GM10266 (cell line): Measurements from ENCODE around the gene FBXL2.

Experiments used
- DNase-seq: peaks from one replicate; pipeline ENCODE4 v3.0.0; 2012; ENCODE audit errors: extremely low spot score
- TF ChIP-seq, protein P1 (sequence below): IDR thresholded peaks from 2 replicates; pipeline ENCODE4 v1.5.1; 2012; ENCODE audit warnings: mild to moderate bottlenecking, low read depth; ENCODE audit not compliant: control insufficient read depth, insufficient read depth; ENCODE audit errors: missing control alignments

FBXL2 gene

DNA sequence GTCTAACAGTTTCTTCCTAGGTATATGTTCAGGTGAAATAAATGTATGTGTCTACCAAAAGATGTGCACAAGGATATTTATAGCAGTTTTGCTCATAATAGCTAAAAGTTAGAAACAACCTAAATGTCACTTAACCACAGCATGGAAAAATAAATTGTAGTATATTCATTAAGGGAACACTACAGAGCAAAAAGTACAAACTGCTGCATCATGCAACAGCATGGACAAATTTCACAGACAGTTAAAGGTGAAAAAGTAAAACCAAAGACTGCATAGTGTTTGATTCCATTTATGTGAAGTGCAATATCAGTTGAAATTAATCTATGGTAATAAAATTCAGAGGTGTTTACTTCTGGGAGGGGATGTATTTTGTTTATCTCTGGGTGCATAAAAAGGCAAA, 62.5 kb downstream of the FBXL2 start:
- TF ChIP-seq, protein P1, sequence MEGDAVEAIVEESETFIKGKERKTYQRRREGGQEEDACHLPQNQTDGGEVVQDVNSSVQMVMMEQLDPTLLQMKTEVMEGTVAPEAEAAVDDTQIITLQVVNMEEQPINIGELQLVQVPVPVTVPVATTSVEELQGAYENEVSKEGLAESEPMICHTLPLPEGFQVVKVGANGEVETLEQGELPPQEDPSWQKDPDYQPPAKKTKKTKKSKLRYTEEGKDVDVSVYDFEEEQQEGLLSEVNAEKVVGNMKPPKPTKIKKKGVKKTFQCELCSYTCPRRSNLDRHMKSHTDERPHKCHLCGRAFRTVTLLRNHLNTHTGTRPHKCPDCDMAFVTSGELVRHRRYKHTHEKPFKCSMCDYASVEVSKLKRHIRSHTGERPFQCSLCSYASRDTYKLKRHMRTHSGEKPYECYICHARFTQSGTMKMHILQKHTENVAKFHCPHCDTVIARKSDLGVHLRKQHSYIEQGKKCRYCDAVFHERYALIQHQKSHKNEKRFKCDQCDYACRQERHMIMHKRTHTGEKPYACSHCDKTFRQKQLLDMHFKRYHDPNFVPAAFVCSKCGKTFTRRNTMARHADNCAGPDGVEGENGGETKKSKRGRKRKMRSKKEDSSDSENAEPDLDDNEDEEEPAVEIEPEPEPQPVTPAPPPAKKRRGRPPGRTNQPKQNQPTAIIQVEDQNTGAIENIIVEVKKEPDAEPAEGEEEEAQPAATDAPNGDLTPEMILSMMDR, result no peak

DNA sequence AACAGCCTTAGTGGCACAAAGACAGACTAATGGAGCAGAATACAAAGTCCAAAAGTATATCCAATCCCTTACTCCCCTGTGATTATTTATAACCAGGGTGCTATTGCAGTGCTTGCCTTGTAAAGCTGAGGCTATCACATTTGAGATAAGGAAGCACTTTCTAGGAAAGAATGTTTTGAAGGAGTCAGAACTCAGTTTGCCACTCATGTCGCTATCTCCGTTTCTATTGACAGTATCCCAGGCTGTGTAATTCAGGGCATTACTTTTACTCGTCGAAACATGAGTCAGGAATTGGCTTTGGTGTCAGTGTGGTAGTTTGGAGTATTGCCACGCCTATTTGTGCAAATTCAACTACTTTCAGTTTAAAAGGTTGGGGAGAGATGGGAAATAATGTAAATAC, 78.4 kb downstream of the FBXL2 start:
- TF ChIP-seq, protein P1, result no peak
- DNase-seq, result no peak

More for the DNA sequence above, 62.5 kb downstream of the FBXL2 start:
- DNase-seq, result no peak

DNA sequence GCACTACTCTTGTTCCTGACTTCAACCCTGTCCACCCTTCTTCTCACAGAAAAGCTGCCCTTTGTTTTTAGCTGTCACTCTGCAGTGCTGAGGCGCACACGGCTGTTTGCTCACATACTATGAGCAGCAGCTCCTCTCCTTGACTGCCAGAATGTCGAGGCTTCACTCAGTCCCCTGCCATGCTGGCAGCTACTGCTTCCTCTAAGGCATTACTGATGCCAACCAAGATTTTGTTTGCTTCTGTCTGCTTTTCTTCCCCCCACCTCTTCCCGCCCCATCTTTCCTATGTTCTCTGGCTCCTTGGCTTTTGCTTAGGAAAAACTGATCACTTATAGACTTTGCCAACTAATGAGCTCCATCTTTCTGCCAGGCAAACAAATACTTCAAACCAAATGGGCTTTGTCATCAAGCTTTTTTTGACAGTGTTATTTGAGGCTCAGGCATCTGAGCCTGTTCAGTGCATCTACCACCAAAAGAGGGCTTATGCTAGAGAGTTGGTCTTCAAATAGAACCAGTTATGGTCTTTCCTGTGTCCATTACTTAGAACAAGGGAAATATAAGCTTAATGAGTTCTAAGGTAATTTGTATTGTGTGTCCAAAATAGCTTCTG, 81.0 kb downstream of the FBXL2 start:
- TF ChIP-seq, protein P1, result no peak
- DNase-seq, result no peak

DNA sequence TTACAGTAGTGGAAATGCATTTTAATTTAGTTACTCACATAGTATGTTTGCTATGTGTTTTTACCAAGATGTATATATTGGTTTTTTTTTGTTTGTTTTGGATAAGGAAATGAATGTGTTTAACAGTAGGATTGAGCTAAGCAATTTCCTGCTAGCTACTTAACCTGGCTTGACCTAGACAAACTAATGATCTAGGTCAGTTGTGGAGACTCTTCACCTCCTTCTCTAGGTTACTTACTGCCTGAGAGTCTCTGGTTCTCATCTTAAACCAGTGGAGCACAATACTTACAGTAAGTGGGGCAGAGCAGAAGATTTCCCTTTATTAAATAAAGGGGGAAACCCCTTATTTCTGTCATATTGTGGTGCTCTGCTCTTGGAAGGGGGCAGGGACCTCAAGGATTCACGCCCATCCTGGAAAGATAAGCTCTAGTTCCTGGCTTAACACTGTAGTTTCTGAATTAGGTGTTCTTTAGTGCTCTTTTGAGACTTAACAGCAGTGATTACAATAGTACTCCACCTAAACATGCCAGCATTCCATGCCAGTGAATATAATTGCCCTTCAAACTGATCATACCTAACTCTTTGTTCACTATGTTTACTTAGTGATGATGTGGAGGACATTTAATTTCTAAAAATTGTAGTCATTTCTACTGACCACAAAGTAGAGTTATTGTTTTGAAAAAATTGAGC, 83.0 kb downstream of the FBXL2 start:
- no peak for DNase-seq
- TF ChIP-seq, protein P1, result no peak

DNA sequence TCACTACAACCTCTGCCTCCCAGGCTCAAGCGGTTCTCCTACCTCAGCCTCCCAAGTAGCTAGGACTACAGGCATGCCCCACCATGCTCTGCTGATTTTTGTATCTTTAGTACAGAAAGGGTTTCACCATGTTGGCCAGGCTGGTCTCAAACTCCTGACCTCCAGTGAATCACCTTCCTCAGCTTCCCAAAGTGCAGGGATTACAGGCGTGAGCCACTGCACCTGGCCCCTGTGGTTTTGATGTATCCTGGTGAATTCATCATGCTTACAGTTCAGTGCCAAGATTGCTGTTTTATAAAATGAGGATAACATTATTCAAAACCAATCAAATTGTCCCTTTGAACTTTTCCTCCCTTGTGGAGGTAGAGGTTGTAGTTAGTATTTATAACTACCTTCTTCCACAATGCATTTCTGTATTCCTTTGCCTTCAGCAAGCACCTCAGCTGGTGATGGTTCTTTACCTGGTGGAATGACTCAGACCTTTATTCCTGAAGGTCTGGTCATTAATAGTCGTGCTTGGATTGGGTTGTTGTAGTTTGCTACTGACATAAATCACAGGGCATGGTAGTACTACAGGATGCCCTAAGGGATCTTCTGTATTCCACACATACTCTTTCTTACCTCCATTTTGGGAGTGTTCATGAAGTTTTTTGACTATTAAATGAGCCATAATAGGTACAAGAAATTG, 86.0 kb downstream of the FBXL2 start:
- no peak for DNase-seq
- TF ChIP-seq, protein P1, result no peak

DNA sequence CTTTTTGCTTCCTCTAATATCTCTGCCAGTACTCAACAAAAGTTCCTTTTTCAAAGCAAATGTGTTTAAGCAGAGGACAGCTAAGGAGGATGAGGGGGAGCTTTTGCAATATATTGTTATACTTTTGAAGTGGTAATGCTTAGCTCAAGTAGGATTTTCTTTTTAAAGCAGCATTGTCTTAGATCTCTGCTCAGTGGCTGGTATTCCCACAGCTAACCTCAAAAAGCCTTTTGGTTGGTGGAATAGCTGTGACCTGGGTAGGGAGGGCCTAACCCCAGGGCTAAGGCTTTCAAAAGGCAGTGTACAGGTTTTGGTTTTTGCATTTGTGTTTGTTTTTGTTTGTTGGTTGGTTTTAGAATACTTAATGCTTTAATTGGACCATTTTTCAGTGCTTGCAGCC, 86.8 kb downstream of the FBXL2 start:
- DNase-seq, result no peak
- TF ChIP-seq, protein P1, result no peak
